ENCODE results near the gene SMG6.

SMG6 gene

DNA sequence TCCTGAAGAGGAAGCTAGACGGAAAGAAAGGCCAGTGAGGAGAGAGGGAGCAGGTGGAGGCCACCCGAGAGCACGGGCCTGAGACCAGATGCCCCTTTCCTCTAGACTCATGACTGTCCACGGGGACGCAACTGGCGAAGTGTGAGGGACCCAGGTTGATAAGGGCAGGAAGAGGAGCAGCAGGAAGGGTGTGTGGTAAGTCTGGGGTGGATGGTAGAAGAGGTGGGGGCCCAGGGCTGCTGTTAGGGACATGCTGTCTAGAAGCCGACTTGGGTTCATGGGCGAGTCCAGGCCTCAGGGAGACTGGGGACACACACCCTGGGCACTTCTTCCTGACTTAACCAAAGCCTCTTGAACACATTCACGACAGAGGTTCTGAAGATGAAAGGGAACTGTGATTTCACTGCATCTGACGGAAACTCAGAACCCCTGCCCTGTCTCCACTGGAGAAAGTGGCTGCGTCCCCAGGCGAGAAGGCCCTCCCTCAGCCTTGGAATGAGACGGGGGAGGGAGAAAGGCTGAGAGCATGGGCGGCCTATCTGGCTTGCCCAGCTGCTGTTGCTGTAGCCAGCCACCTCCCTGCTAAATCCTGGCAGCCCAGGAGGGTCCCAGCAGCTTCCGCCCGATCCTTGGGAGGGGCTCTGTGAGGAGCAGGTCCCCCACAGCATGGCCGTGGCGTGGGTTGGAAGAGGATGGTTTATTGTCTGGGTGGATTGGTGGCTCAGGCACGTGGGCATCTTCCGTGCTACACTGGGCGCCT is 242.7 kb downstream of the SMG6 start:
- DNase-seq (ENCODE audit: low read depth) = no peak

DNA sequence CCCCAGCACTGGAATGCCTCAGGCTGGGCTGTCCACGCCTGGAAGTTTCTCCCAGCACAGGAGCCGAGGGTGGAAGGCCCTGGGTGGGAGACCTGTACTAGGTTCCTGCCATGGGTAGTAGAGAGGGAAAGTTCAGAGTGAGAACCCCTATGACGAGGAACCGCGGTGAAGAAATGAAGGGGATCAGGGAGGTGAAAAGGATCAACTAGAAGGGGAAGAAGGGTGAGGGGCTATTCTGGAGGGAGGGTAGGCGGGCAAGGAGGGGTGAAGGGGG is 243.3 kb downstream of the SMG6 start:
- no peak for DNase-seq (ENCODE audit: low read depth)

DNA sequence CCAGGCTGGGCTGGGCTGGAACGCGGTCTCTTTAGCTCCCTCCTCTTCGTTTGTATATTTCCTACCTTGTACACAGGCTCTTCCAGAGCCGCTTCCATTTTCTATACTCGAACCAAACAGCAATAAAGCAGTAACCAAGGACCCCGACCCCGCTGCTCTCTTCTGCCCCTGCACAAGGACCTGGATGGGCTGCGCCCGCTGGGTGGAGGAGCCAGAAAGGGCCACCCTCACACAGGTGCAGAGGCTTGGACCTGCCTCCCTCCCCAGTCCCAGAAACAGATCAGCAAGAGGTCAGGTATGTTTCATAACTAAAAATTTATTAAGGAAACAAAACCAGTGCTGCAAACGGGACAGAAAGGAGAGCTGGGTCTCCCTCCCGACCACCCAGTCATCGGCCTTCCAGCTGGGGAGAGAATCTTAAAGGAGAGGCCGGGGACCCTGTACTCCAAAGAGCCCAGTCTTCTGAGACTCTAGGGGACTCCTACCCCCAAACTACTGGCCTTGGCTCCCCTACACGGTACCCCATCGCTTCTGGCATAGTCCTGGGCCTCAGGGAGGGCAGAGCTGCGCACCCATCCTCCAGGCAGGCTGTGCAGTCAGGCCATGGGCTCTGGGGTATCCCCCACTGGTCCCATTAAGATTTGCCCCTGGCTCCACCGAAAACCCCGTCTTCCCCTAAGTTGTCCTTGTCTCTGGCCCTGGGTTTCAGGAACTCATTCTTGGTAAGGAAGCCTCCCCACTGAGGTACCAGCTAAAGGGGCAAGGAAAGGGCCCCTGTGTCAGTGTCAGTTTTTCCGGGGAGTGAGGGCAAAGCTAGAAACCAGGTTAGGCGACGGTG is 243.8 kb downstream of the SMG6 start:
- DNase-seq (ENCODE audit: low read depth) = no peak

DNA sequence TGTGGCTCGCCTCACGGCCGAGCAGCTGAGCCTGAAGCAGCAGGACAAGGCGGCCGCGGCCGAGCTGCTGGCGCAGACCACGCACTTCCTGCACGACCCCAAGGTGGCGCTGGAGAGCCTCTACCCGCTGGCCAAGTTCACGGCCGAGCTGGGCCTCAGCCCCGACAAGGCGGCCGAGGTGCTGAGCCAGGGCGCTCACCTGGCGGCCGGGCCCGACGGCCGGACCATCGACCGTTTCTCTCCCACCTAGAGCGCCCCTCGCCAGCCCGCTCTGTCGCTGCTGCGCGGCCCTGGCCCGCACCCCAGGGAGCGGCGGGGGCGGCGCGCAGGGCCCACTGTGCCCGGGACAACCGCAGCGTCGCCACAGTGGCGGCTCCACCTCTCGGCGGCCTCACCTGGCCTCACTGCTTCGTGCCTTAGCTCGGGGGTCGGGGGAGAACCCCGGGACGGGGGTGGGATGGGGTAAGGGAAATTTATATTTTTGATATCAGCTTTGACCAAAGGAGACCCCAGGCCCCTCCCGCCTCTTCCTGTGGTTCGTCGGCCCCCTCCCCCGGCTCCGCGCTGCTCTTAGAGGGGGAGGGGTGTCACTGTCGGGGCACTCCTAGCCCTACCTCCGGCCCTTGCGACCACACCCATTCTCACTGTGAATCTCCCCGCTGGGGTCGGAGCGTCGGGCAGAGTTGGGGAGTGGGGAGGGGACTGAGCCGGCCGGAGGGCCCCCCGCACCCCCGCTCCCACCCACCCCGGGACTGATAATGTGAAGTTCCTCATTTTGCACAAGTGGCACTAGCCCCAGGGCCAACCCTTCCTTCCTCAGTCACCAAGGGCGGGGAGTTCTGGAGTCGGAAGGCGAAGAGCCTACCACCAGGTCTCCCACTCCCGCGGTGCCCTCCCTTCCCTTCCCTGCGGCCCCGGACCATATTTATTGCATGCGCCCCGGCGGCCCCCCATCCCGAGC is 244.7 kb downstream of the SMG6 start:
- peak; percentile 46 for DNase-seq (ENCODE audit: low read depth)

DNA sequence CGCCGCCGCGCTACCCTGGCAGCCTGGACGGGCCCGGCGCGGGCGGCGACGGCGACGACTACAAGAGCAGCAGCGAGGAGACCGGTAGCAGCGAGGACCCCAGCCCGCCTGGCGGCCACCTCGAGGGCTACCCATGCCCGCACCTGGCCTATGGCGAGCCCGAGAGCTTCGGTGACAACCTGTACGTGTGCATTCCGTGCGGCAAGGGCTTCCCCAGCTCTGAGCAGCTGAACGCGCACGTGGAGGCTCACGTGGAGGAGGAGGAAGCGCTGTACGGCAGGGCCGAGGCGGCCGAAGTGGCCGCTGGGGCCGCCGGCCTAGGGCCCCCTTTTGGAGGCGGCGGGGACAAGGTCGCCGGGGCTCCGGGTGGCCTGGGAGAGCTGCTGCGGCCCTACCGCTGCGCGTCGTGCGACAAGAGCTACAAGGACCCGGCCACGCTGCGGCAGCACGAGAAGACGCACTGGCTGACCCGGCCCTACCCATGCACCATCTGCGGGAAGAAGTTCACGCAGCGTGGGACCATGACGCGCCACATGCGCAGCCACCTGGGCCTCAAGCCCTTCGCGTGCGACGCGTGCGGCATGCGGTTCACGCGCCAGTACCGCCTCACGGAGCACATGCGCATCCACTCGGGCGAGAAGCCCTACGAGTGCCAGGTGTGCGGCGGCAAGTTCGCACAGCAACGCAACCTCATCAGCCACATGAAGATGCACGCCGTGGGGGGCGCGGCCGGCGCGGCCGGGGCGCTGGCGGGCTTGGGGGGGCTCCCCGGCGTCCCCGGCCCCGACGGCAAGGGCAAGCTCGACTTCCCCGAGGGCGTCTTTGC is 245.6 kb downstream of the SMG6 start:
- DNase-seq (ENCODE audit: low read depth) = no peak

DNA sequence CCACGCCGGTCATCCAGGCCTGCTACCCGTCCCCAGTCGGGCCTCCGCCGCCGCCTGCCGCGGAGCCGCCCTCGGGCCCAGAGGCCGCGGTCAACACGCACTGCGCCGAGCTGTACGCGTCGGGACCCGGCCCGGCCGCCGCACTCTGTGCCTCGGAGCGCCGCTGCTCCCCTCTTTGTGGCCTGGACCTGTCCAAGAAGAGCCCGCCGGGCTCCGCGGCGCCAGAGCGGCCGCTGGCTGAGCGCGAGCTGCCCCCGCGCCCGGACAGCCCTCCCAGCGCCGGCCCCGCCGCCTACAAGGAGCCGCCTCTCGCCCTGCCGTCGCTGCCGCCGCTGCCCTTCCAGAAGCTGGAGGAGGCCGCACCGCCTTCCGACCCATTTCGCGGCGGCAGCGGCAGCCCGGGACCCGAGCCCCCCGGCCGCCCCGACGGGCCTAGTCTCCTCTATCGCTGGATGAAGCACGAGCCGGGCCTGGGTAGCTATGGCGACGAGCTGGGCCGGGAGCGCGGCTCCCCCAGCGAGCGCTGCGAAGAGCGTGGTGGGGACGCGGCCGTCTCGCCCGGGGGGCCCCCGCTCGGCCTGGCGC is 246.3 kb downstream of the SMG6 start:
- DNase-seq (ENCODE audit: low read depth) = no peak

DNA sequence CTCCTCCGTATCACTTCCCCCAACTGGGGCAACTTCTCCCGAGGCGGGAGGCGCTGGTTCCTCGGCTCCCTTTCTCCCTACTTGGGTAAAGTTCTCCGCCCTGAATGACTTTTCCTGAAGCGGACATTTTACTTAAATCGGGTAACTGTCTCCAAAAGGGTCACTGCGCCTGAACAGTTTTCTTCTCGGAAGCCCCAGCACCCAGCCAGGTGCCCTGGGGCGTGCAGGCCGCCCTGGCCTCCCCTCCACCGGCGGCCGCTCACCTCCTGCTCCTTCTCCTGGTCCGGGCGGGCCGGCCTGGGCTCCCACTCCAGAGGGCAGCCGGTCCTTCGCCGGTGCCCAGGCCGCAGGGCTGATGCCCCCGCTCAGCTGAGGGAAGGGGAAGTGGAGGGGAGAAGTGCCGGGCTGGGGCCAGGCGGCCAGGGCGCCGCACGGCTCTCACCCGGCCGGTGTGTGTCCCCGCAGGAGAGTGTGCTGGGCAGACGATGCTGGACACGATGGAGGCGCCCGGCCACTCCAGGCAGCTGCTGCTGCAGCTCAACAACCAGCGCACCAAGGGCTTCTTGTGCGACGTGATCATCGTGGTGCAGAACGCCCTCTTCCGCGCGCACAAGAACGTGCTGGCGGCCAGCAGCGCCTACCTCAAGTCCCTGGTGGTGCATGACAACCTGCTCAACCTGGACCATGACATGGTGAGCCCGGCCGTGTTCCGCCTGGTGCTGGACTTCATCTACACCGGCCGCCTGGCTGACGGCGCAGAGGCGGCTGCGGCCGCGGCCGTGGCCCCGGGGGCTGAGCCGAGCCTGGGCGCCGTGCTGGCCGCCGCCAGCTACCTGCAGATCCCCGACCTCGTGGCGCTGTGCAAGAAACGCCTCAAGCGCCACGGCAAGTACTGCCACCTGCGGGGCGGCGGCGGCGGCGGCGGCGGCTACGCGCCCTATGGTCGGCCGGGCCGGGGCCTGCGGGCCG is 247.1 kb downstream of the SMG6 start:
- no peak for DNase-seq (ENCODE audit: low read depth)

DNA sequence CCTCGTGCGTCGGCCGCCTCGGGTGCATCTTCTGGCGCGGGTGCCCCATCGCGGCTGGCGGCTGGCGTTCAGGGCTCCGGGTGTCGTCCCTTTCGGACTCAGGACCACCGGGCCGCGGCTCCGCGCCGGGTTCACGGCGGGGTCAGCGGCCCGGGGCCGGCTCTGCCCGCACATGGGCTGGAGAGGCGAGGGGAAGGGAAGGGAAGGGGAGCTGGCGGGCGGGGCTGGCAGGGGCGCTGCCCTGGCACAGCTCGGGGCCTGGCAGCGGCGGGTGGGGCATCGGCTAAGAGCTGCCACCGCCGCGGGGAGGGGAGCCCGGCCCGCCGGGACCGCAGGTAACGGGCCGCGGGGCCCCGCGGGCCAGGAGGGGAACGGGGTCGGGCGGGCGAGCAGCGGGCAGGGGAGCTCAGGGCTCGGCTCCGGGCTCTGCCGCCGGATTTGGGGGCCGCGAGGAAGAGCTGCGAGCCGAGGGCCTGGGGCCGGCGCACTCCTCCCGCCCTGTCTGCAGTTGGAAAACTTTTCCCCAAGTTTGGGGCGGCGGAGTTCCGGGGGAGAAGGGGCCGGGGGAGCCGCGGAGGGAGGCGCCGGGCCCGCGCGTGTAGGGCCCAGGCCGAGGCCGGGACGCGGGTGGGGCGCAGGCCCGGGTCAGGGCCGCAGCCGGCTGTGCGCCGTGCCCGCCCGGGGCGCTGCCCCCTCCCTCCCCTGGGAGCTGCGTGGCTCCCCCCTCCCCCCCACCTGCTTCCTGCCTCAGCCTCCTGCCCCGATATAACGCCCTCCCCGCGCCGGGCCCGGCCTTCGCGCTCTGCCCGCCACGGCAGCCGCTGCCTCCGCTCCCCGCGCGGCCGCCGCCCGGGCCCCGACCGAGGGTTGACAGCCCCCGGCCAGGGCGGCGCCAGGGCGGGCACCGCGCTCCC is 248.0 kb downstream of the SMG6 start:
- DNase-seq (ENCODE audit: low read depth) = no peak

DNA sequence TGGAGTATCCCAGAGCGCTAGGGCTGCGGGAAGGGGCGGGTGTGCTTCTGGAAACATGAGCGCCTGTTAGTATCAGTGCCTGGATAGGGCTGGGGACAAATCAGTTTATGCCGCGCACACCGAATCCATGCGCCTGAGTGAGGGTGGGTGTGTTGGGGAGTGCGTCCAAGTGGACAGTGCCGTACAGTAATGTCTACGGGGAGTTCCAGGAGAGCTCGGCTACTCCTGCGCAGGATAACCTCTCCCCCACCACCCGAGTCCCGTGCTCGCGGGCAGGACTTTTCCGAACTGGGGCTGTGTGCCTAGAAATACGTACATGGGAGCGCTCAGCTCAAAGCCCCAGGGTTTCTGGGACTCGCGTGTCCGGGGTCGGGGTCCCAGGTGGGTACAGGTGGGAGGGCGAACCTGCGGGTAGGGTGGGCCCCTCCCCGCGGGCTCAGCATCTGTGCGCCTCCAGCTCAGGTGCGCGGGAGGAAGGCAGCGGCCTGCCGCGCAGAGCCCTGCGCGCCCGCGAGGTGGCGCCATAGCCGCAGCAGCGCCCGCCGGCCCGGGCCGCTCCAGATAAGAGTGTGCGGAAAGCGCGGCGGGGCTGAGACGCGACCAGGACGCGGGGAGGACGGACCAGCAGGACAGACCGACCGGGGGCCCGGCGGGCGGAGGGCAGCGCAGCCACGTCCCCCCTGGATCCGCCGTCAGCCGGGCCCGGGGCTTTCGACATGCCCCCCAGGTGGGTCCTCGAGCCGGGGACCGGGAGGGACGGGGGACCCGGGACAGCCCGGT is 248.9 kb downstream of the SMG6 start, which contains the start of gene HIC1:
TSS of gene HIC1 (plus strand) at position 592 of the 780 bp plus-strand sequence. CDS start 1,588 bp downstream, outside the sequence.
- peak; percentile 70 for DNase-seq (ENCODE audit: low read depth)

DNA sequence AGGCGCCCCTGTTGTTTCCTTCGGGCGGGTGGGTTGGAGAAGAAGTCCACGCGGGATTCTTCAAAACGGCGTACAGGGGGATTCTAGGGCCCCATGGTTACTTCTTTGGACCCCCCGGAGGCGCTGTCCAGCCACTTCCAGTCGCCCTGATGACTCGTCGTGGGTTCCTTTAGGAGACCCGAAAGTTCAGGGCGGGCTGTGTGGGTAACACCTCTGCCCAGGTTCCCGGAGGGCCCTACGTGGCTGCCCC is 249.4 kb downstream of the SMG6 start:
- no peak for DNase-seq (ENCODE audit: low read depth)

DNA sequence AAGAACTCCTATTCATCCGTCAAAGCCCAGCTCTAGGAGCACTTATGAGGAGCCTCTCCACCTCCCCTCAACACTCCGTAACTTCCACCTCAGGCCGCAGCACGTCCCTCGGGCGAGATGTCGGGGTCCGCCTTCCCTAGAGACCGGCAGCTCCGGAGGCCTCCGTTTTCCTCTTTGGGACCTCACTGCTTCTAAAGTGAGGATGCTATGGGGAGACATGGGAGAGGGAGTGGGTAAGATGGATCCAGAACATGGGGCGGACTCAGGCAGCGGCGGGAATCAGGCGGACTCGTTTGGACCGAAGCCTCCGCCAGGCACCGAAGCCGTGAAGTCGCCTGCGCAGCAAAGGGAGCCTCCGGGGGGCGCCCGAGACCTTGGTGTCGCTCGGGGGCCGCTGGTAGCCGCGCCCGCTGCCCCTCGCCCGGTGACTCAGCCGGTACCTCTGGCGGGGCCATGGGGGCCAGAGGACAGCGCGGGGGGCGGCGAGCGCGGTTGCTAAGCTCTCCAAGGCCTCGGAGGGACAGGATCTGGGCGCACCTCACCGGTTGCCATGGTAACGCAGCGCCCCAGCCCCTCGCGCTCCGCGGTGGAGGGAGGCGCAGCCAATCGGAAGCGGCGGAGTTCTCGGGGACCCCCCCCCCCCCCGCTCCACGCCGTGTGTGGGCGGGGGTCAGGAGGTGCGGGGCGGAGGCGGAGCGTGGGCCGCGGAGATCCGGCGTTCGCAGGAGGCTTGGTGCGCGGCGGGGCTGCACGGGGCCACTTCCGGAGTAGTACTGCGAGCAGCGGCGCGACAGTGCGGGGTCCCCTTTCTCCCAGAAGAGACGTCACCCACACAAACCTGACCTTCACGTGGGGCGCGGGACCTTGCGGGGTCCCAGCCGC is 250.0 kb downstream of the SMG6 start:
- peak; percentile 65 for DNase-seq (ENCODE audit: low read depth)

DNA sequence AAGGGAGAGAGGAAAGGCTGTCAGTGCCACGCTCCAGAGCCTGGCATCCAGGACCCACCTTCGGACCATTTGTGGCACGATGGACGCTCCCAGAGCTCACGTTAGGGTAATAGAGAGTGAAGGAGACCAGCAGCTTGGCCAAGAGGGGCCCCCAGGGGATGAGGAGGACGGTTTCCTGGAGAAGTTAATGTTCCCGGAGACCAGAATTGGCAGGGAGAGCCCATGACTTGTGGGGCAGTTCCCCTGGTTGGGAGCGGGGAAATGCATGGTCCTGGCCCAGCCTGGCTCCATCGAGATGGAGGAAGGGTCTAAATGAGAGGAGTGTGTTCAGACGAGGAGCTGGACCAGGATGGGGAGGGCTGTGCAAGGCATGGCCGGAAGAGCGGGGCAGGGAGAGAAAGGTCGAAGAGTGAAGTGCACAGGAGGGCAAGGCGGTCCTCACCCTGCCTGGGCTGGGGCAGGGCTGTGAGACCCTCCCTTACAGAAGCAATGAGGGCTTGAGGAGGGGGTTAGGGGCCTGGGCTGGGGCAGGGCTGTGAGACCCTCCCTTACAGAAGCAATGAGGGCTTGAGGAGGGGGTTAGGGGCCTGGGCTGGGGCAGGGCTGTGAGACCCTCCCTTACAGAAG is 251.5 kb downstream of the SMG6 start:
- no peak for DNase-seq (ENCODE audit: low read depth)

DNA sequence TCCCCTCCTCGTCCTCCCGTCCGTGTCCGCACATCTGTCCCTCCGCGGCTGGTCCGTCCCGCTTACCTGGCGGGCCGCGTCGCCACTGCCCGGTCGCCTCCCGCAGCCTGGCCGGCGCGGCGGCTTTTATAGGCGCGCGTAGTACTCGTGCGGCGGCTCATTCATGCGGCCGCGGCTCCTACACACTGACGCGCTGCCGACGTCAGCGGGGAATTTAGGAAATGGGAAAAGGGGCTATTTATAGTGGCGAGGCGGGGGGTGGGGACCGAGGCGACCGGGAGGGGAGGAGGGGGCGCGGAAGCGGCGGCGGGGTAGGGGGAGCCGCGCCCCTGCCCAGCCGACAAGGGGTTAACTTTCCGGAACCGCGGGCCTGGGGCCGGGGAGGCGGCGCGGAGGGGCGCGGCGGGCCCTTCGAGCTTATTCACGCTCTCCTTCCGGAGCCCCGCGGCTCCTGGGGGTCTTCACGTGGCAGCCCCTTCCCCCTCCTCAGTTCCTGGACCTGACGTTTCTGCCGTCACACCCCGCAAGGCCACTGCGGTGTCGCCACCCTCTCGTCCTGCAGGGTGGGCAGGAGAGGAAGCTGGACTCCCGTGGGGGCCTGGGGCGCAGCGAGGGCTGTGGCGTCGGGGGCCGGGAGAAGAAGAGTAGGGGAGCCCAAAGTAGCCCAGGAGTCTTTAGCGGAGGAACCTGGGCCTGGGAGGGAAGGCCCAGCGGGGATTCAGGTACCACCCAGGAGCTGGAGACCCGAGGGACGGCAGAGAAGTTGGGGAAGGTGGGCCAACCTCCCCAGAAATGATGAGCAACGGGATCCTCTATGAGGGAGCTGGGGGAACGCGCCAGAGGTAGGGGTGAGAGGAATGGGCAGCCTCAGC is 252.3 kb downstream of the SMG6 start:
- DNase-seq (ENCODE audit: low read depth) = no peak

DNA sequence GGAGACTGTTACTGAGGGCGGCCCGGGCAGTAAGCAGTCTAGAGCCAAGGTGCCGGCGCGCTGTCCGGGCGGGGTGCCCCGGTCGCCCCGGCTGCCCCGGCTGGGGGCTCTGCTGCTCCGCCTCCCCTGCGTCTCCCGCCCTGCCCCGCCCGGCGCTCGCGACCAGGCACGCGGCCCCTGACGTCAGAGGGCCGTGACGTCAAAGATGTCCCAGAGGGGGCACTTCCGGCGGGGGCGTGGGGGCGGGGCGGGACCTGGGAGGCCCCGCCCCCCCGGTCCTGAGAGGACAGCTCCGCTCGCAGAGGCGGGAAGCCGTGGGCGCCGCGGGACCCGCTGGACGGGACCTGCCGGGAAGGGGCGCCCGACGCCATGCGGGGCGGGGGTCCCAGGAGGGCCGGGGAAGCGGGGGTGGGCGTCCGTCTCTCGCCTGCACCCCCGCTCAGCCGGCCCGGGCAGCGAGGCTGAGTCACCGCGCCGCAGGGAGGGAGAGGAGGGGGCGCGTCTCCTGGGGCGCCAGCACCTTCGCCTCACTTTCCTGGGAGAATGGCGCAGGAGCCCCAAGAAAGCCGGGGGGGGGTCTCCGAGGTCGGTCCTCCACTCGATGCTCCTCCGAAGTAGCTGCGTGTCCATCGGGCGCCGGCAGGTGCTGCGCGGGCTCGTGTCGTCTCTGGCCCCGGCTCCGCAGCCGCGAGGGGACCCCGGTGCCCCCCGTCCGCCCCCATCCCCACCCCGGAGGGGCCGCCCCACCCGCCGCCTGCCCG is 253.1 kb downstream of the SMG6 start:
- peak; percentile 59 for DNase-seq (ENCODE audit: low read depth)
